ENCODE measurements around the gene SLC4A1AP.

Gene SLC4A1AP

DNA sequence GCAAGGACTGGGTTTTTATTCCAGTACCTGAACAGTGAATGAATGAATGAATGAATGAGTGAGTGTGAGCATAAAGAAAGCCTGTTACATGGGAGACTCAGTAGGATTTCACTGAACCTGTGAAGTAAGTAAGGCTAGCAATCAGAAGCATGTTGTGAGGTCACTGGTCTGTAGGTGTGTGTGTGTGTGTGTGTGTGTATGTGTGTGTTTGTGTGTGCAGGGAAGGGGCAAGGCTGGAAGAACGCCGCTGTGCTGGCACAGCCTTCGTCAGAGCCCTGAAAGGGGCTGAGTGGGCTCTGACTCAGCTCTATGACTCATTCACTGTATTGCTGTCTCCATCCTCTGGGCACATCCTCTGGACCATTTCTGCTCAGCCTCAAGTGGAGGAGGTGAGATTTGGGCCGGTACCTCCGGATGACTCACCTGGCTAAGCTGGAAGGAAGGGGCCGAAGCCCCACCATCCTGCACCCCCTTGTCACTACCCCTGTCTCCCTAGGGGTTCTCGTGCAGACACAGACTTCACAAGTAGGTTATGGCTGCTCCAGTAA is 56.4 kb downstream of the SLC4A1AP start:
- Histone ChIP-seq H3K9me3 (ENCODE audit: insufficient read depth, low read depth, low read length) (no peaks in the 10 kb centered on the region), H3K27me3 (ENCODE audit: insufficient read depth, low read length, poor library complexity, severe bottlenecking) (no peaks in the 10 kb centered on the region), H3K36me3 (ENCODE audit: insufficient read depth, low read length) (no peaks in the 10 kb centered on the region), H4K20me1 (ENCODE audit: insufficient read depth, low read length, poor library complexity, severe bottlenecking) (no peaks in the 10 kb centered on the region), H3K4me2 (ENCODE audit: low read depth, low read length, poor library complexity, severe bottlenecking) (no peak overlapping the region), H3K9me2 (replicated peaks; ENCODE audit: low read depth, low read length) (no peaks in the 10 kb centered on the region), H3K9ac (ENCODE audit: low read depth, low read length, poor library complexity, severe bottlenecking) (no peak overlapping the region), H2AFZ (ENCODE audit: low read length) (no peak overlapping the region), H3F3A (ENCODE audit: low read depth) (no peaks in the 10 kb centered on the region), H3K79me2 (ENCODE audit: insufficient read depth, low read length) (no peaks in the 10 kb centered on the region), H3K4me3 (ENCODE audit: low read length, poor library complexity, severe bottlenecking) (no peak overlapping the region), H3K4me1 (ENCODE audit: insufficient read depth, low read length, poor library complexity, severe bottlenecking) (no peaks in the 10 kb centered on the region)
- TF ChIP-seq, protein P1, sequence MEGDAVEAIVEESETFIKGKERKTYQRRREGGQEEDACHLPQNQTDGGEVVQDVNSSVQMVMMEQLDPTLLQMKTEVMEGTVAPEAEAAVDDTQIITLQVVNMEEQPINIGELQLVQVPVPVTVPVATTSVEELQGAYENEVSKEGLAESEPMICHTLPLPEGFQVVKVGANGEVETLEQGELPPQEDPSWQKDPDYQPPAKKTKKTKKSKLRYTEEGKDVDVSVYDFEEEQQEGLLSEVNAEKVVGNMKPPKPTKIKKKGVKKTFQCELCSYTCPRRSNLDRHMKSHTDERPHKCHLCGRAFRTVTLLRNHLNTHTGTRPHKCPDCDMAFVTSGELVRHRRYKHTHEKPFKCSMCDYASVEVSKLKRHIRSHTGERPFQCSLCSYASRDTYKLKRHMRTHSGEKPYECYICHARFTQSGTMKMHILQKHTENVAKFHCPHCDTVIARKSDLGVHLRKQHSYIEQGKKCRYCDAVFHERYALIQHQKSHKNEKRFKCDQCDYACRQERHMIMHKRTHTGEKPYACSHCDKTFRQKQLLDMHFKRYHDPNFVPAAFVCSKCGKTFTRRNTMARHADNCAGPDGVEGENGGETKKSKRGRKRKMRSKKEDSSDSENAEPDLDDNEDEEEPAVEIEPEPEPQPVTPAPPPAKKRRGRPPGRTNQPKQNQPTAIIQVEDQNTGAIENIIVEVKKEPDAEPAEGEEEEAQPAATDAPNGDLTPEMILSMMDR (conservative IDR thresholded peaks at IDR 0.05; ENCODE audit: low read length): no peak
- no peak for TF ChIP-seq EZH2phosphoT487 (IDR thresholded peaks at IDR 0.05; ENCODE audit: borderline replicate concordance)

DNA sequence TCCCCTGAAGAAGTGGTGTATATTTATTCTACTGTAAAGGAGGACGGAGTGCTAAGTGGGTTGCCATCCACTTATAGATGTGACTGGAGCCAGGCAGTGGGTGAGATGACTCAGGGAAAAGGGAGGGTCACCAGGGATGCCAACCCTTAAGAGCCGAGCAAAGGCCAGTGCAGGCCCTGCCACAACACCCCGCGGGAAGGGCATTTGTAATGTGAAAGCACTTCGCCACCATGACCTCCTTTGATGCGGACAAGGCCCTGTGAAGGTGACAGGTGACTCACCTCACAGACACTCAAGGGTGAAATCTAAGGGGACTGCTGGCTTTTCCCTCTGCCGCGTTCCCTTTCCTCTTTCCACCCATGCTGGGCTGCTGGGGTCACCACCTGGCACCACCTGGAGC is 57.6 kb downstream of the SLC4A1AP start:
- Histone ChIP-seq H3K27me3 (ENCODE audit: insufficient read depth, low read length, poor library complexity, severe bottlenecking) (no peaks in the 10 kb centered on the region), H3K9me3 (ENCODE audit: insufficient read depth, low read depth, low read length) (no peaks in the 10 kb centered on the region), H3K4me2 (ENCODE audit: low read depth, low read length, poor library complexity, severe bottlenecking) (no peak overlapping the region), H3K9me2 (replicated peaks; ENCODE audit: low read depth, low read length) (no peaks in the 10 kb centered on the region), H3K4me3 (ENCODE audit: low read length, poor library complexity, severe bottlenecking) (no peak overlapping the region), H3K9ac (ENCODE audit: low read depth, low read length, poor library complexity, severe bottlenecking) (no peak overlapping the region), H3K4me1 (ENCODE audit: insufficient read depth, low read length, poor library complexity, severe bottlenecking) (no peaks in the 10 kb centered on the region), H3K79me2 (ENCODE audit: insufficient read depth, low read length) (no peaks in the 10 kb centered on the region), H4K20me1 (ENCODE audit: insufficient read depth, low read length, poor library complexity, severe bottlenecking) (no peaks in the 10 kb centered on the region), H3F3A (ENCODE audit: low read depth) (no peaks in the 10 kb centered on the region), H2AFZ (ENCODE audit: low read length) (no peak overlapping the region), H3K36me3 (ENCODE audit: insufficient read depth, low read length) (no peaks in the 10 kb centered on the region)
- TF ChIP-seq, protein P1 (conservative IDR thresholded peaks at IDR 0.05; ENCODE audit: low read length): no peak
- TF ChIP-seq EZH2phosphoT487 (IDR thresholded peaks at IDR 0.05; ENCODE audit: borderline replicate concordance): no peak

DNA sequence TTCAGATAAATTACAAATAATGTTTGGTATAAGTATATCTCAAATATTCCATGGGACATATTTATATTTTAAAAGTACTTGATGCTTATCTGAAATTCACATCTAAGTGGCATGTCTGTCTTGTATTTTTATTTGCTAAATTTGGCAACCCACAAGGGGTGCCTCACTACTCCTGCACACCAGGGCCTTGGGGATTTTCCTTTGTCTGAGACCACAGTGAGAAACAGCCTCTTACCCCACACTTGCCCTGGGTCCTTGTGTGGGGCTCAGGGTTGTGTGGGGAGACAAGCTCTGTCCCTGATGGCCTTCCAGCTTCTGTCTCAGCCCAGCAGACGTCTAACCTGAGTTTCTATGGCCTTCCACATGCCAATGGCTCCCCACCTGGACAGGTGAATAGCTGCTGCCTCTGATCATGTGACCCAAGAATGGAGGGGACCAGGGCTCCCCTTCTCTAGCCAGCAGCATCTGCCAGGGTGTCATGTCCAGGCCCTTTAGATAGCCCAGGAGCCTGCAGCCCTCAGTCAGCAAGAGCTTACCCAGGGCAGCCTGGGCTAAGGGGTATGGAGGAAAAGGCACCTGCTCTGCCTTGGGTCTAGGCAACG is 58.3 kb downstream of the SLC4A1AP start:
- no peak overlapping the region for H2AFZ ChIP-seq (ENCODE audit: low read length)
- no peaks in the 10 kb centered on the region for H3F3A ChIP-seq (ENCODE audit: low read depth)
- H3K27me3 ChIP-seq (ENCODE audit: insufficient read depth, low read length, poor library complexity, severe bottlenecking): no peaks in the 10 kb centered on the region
- TF ChIP-seq, protein P1 (conservative IDR thresholded peaks at IDR 0.05; ENCODE audit: low read length): no peak
- no peak for TF ChIP-seq EZH2phosphoT487 (IDR thresholded peaks at IDR 0.05; ENCODE audit: borderline replicate concordance)
- no peak overlapping the region for H3K4me3 ChIP-seq (ENCODE audit: low read length, poor library complexity, severe bottlenecking)
- no peak overlapping the region for H3K4me2 ChIP-seq (ENCODE audit: low read depth, low read length, poor library complexity, severe bottlenecking)
- no peaks in the 10 kb centered on the region for H3K4me1 ChIP-seq (ENCODE audit: insufficient read depth, low read length, poor library complexity, severe bottlenecking)
- no peaks in the 10 kb centered on the region for H4K20me1 ChIP-seq (ENCODE audit: insufficient read depth, low read length, poor library complexity, severe bottlenecking)
- H3K9ac ChIP-seq (ENCODE audit: low read depth, low read length, poor library complexity, severe bottlenecking): no peak overlapping the region
- no peaks in the 10 kb centered on the region for H3K79me2 ChIP-seq (ENCODE audit: insufficient read depth, low read length)
- H3K9me2 ChIP-seq (replicated peaks; ENCODE audit: low read depth, low read length): no peaks in the 10 kb centered on the region
- no peaks in the 10 kb centered on the region for H3K9me3 ChIP-seq (ENCODE audit: insufficient read depth, low read depth, low read length)
- no peaks in the 10 kb centered on the region for H3K36me3 ChIP-seq (ENCODE audit: insufficient read depth, low read length)
